SK-N-SH treated with all-trans-retinoic acid at 6 μM for 48 hours (cell line): ENCODE data around the gene CDC42EP2.

Source experiments
- ATAC-seq: fragments of 200-7000 bp; cut with Tn5 transposase; 3 replicates; pipeline ENCODE4 v1.9.1; 2020; ENCODE audit warnings: mild to moderate bottlenecking, moderate library complexity
- BACH2 ChIP-seq: fragments of 250-450 bp; sonication (Bioruptor Pico); IDR thresholded peaks from 2 replicates; pipeline ENCODE4 v1.9.0; 2021; ENCODE audit warnings: mild to moderate bottlenecking, borderline replicate concordance
- CREB5 ChIP-seq: fragments of 250-450 bp; sonication (Bioruptor Pico); IDR thresholded peaks from 2 replicates; pipeline ENCODE4 v1.5.1; 2020; ENCODE audit warnings: low read depth, mild to moderate bottlenecking, moderate library complexity
- CSDC2 ChIP-seq: fragments of 250-450 bp; sonication (Bioruptor Pico); IDR thresholded peaks from 2 replicates; pipeline ENCODE4 v1.5.0; 2020; ENCODE audit warnings: mild to moderate bottlenecking, moderate library complexity
- ESRRG ChIP-seq: fragments of 250-450 bp; sonication (Bioruptor Pico); IDR thresholded peaks from 2 replicates; pipeline ENCODE4 v1.6.1; 2021; ENCODE audit warnings: mild to moderate bottlenecking
- GLIS3 ChIP-seq: fragments of 250-450 bp; sonication (Bioruptor Pico); IDR thresholded peaks from 2 replicates; pipeline ENCODE4 v1.5.0; 2020; ENCODE audit warnings: mild to moderate bottlenecking, moderate library complexity
- ISL1 ChIP-seq: fragments of 250-450 bp; sonication (Bioruptor Pico); IDR thresholded peaks from 2 replicates; pipeline ENCODE4 v2.1.2; 2022; ENCODE audit warnings: mild to moderate bottlenecking, moderate library complexity
- OSR1 ChIP-seq: fragments of 250-450 bp; sonication (Bioruptor Pico); IDR thresholded peaks from 2 replicates; pipeline ENCODE4 v1.8.0; 2022; ENCODE audit warnings: moderate library complexity, mild to moderate bottlenecking, inconsistent platforms
- PATZ1 ChIP-seq: fragments of 250-450 bp; sonication (Bioruptor Pico); IDR thresholded peaks from 2 replicates; pipeline ENCODE4 v1.8.0; 2020; ENCODE audit warnings: mild to moderate bottlenecking, moderate library complexity, borderline replicate concordance
- POU6F1 ChIP-seq: fragments of 250-450 bp; sonication (Bioruptor Pico); IDR thresholded peaks from 2 replicates; pipeline ENCODE4 v1.8.0; 2021; ENCODE audit warnings: low read depth, mild to moderate bottlenecking, moderate library complexity, borderline replicate concordance
- PPARA ChIP-seq: fragments of 250-450 bp; sonication (Bioruptor Pico); IDR thresholded peaks from 2 replicates; pipeline ENCODE4 v1.5.0; 2020; ENCODE audit warnings: mild to moderate bottlenecking, borderline replicate concordance
- SNAI2 ChIP-seq: fragments of 250-450 bp; sonication (Bioruptor Pico); IDR thresholded peaks from 2 replicates; pipeline ENCODE4 v1.5.0; 2020; ENCODE audit warnings: mild to moderate bottlenecking, moderate library complexity
- TCF4 ChIP-seq: fragments of 250-450 bp; sonication (Bioruptor Pico); IDR thresholded peaks from 2 replicates; pipeline ENCODE4 v1.8.0; 2021; ENCODE audit warnings: mild to moderate bottlenecking, moderate library complexity, borderline replicate concordance
- TSHZ2 ChIP-seq: fragments of 250-450 bp; sonication (Bioruptor Pico); IDR thresholded peaks from 2 replicates; pipeline ENCODE4 v1.5.0; 2020; ENCODE audit warnings: mild to moderate bottlenecking, moderate library complexity
- ZFP3 ChIP-seq: fragments of 250-450 bp; sonication (Bioruptor Pico); IDR thresholded peaks from 2 replicates; pipeline ENCODE4 v1.5.0; 2020; ENCODE audit warnings: mild to moderate bottlenecking, moderate library complexity
- ZFP30 ChIP-seq: fragments of 450-650 bp; formaldehyde crosslinking; IDR thresholded peaks from 2 replicates; pipeline ENCODE4 v1.5.0; 2022; ENCODE audit warnings: mild to moderate bottlenecking, moderate library complexity
- ZNF565 ChIP-seq: fragments of 450-650 bp; formaldehyde crosslinking; conservative IDR thresholded peaks from 2 replicates; pipeline ENCODE4 v1.5.0; 2020; ENCODE audit warnings: low read depth, mild to moderate bottlenecking, moderate library complexity
- ZNF70 ChIP-seq: fragments of 450-650 bp; formaldehyde crosslinking; IDR thresholded peaks from 2 replicates; pipeline ENCODE4 v1.5.0; 2020; ENCODE audit warnings: mild to moderate bottlenecking, moderate library complexity
- ZNF8 ChIP-seq: fragments of 450-650 bp; formaldehyde crosslinking; IDR thresholded peaks from 2 replicates; pipeline ENCODE4 v1.5.0; 2020; ENCODE audit warnings: mild to moderate bottlenecking, moderate library complexity
- TF ChIP-seq, protein P1 (sequence below): fragments of 250-450 bp; sonication (Bioruptor Pico); IDR thresholded peaks from 2 replicates; pipeline ENCODE4 v1.5.1; 2021; ENCODE audit warnings: mild to moderate bottlenecking, moderate library complexity

Gene CDC42EP2

DNA sequence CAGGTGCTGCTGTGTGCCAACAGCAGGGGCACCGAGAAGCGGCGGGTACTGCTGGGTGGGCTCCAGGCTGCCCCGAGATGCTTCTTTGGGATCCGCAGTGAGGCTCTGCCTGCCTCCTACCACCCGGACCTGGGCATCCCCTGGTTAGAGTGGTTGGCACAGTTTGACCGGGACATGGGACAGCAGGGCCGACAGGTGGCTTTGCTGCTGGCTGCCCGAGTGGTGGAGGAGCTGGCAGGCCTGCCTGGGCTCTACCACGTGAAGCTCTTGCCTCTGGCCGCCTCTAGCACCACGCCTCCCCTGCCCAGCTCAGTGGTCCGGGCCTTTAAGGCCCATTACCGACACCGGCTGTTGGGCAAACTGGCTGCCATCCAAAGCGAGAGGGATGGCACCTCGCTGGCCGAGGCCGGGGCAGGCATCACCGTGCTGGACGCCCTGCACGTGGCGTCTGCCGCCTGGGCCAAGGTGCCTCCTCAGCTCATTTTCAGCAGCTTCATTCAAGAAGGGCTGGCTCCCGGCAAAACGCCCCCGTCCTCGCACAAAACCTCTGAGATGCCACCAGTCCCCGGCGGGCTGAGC lies 41.8 kb downstream of the CDC42EP2 start (continued):
- TF ChIP-seq, protein P1, sequence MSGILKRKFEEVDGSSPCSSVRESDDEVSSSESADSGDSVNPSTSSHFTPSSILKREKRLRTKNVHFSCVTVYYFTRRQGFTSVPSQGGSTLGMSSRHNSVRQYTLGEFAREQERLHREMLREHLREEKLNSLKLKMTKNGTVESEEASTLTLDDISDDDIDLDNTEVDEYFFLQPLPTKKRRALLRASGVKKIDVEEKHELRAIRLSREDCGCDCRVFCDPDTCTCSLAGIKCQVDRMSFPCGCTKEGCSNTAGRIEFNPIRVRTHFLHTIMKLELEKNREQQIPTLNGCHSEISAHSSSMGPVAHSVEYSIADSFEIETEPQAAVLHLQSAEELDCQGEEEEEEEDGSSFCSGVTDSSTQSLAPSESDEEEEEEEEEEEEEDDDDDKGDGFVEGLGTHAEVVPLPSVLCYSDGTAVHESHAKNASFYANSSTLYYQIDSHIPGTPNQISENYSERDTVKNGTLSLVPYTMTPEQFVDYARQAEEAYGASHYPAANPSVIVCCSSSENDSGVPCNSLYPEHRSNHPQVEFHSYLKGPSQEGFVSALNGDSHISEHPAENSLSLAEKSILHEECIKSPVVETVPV (CRISPR knock-in tag), result no peak
- no peak for TF ChIP-seq ZFP3 (CRISPR knock-in tag)

DNA sequence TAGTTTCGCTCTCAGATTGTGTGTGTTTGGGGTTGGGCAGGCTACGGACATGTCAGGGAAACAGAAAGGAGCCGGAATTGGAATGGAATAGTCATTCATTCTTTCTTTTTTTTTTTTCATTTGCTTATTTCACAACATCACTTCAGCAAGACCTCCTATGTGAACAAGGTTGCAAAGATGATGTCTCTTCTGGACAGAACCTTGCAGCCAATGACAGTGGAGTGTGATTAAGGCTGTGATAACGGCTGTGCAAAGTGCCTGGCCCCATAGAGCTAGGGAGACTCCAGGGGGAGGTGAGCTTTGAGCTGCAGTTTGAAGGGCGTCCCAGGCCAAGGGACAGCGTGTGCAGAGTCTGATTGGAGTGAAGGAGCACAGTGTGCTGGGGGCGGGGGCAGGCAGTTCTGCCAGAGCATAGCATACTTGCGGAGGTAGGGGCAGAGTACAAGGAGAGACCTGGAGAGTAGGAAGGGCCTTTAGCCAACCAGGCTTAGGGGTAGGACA lies 43.2 kb downstream of the CDC42EP2 start:
- no peak for TF ChIP-seq SNAI2 (CRISPR knock-in tag)
- no peak for TF ChIP-seq ISL1
- no peak for TF ChIP-seq ZFP30
- TF ChIP-seq CREB5 (CRISPR knock-in tag), result no peak
- TF ChIP-seq BACH2 (CRISPR knock-in tag), result no peak
- ATAC-seq, result no peak

GRCh38 chr11:65362320-65362931 lies 47.8 kb downstream of the CDC42EP2 start:
- no peak for ATAC-seq
- TF ChIP-seq GLIS3, result no peak
- TF ChIP-seq ZNF8 (CRISPR knock-in tag), result no peak
- no peak for TF ChIP-seq SNAI2 (CRISPR knock-in tag)
- no peak for TF ChIP-seq ZNF565 (CRISPR knock-in tag)
- TF ChIP-seq ISL1, result no peak
- TF ChIP-seq CREB5 (CRISPR knock-in tag), result no peak
- TF ChIP-seq TSHZ2 (CRISPR knock-in tag), result no peak
- TF ChIP-seq CSDC2, result no peak
- TF ChIP-seq PPARA (CRISPR knock-in tag), result no peak
- no peak for TF ChIP-seq ESRRG
- TF ChIP-seq, protein P1 (CRISPR knock-in tag), result no peak
- TF ChIP-seq PATZ1 (CRISPR knock-in tag), result no peak
- no peak for TF ChIP-seq BACH2 (CRISPR knock-in tag)
- TF ChIP-seq ZNF70 (CRISPR knock-in tag), result no peak
- TF ChIP-seq OSR1 (CRISPR knock-in tag), result no peak
- no peak for TF ChIP-seq TCF4 (CRISPR knock-in tag)
- no peak for TF ChIP-seq POU6F1 (CRISPR knock-in tag)
- TF ChIP-seq, all 23 proteins: peak for 0
